ENCODE data around the gene DNAJC18.
"Not testable (repeated sequence)": the region's sequence is repeated elsewhere in the genome, so short reads cannot be mapped to it uniquely, and the experiment has no call there.

The DNAJC18 gene

GRCh38 chr5:139425497-139425896, 13.8 kb downstream of the DNAJC18 start:
- DNase-seq: no peak

- no peak for DNase-seq
Observed at GRCh38 chr5:139422307-139422893, 16.9 kb downstream of the DNAJC18 start.

- DNase-seq: no peak
Observed at GRCh38 chr5:139419226-139420192, 19.8 kb downstream of the DNAJC18 start.

GRCh38 chr5:139418793-139419192, 20.5 kb downstream of the DNAJC18 start:
- DNase-seq: no peak

GRCh38 chr5:139417214-139417613, 22.1 kb downstream of the DNAJC18 start:
- DNase-seq: peak; percentile 64

- no peak for DNase-seq
Observed at GRCh38 chr5:139416651-139417050, 22.7 kb downstream of the DNAJC18 start.

- no peak for DNase-seq
Observed at GRCh38 chr5:139415869-139416268, 23.5 kb downstream of the DNAJC18 start.

- no peak for DNase-seq
Observed at GRCh38 chr5:139415221-139415861, 24.0 kb downstream of the DNAJC18 start.

- DNase-seq: no peak
Observed at GRCh38 chr5:139414581-139415130, 24.7 kb downstream of the DNAJC18 start.

- no peak for DNase-seq
Observed at GRCh38 chr5:139413963-139414362, 25.4 kb downstream of the DNAJC18 start.

GRCh38 chr5:139413153-139413552, 26.2 kb downstream of the DNAJC18 start:
- DNase-seq: no peak

- no peak for DNase-seq
Observed at GRCh38 chr5:139410993-139411828, 28.1 kb downstream of the DNAJC18 start.

- no peak for DNase-seq
Observed at GRCh38 chr5:139410121-139410992, 29.0 kb downstream of the DNAJC18 start.

- DNase-seq: not testable (repeated sequence)
Observed at GRCh38 chr5:139409116-139409515, 30.2 kb downstream of the DNAJC18 start.

- DNase-seq: no peak
Observed at GRCh38 chr5:139408191-139408590, 31.1 kb downstream of the DNAJC18 start.

GRCh38 chr5:139407517-139407916, 31.8 kb downstream of the DNAJC18 start:
- DNase-seq: no peak

GRCh38 chr5:139406963-139407362, 32.4 kb downstream of the DNAJC18 start:
- DNase-seq: no peak

- DNase-seq: no peak
Observed at GRCh38 chr5:139404484-139404840, 34.9 kb downstream of the DNAJC18 start.

GRCh38 chr5:139403787-139404483, 35.4 kb downstream of the DNAJC18 start, which contains the start of gene SPATA24:
SPATA24 (minus strand) TSS chr5:139404089; CDS start chr5:139404060, 29 bp downstream.
- peak; percentile 82 for DNase-seq

- DNase-seq: no peak
Observed at GRCh38 chr5:139403418-139403786, 35.9 kb downstream of the DNAJC18 start.

Measured in NCI-H187 treated with DMSO at 0.1 percent for 48 hours (cell line).